GM18858 (cell line): ENCODE results near the gene C2orf69.
"Not testable (repeated sequence)": the region's sequence is repeated elsewhere in the genome, so short reads cannot be mapped to it uniquely, and the experiment has no call there.

Source experiments
- ATAC-seq: cut with Tn5 transposase; IDR thresholded peaks from one replicate; pipeline ENCODE4 v1.9.1; 2021; ENCODE audit not compliant: unreplicated experiment

Gene C2orf69

GRCh38 chr2:199911052-199911876, at the start of gene C2orf69:
Gene C2orf69 (plus strand): TSS chr2:199911293. CDS start chr2:199911439, 146 bp downstream.
- ATAC-seq = peak; percentile 77

GRCh38 chr2:199862788-199863187, 48.3 kb upstream of the C2orf69 start:
- no peak for ATAC-seq

GRCh38 chr2:199865905-199866304, 45.2 kb upstream of the C2orf69 start:
- ATAC-seq = no peak

GRCh38 chr2:199868431-199869226, 42.5 kb upstream of the C2orf69 start:
- ATAC-seq = no peak

- ATAC-seq = no peak
These were observed 41.9 kb upstream of the C2orf69 start for GRCh38 chr2:199869227-199869541.

- no peak for ATAC-seq
These were observed 41.4 kb upstream of the C2orf69 start for GRCh38 chr2:199869653-199870052.

GRCh38 chr2:199870581-199870980, 40.5 kb upstream of the C2orf69 start:
- ATAC-seq = no peak

GRCh38 chr2:199874209-199874608, 36.9 kb upstream of the C2orf69 start:
- ATAC-seq = no peak

GRCh38 chr2:199875400-199875799, 35.7 kb upstream of the C2orf69 start:
- ATAC-seq = no peak

GRCh38 chr2:199882667-199883066, 28.4 kb upstream of the C2orf69 start:
- ATAC-seq = no peak

- ATAC-seq = no peak
These were observed 27.4 kb upstream of the C2orf69 start for GRCh38 chr2:199883474-199884212.

GRCh38 chr2:199895406-199895805, 15.7 kb upstream of the C2orf69 start:
- ATAC-seq = no peak

GRCh38 chr2:199896617-199897016, 14.5 kb upstream of the C2orf69 start:
- ATAC-seq = no peak

- no peak for ATAC-seq
These were observed 9.2 kb upstream of the C2orf69 start for GRCh38 chr2:199901942-199902341.

GRCh38 chr2:199902486-199903110, 8.5 kb upstream of the C2orf69 start:
- no peak for ATAC-seq

GRCh38 chr2:199903111-199903510, 8.0 kb upstream of the C2orf69 start:
- no peak for ATAC-seq

GRCh38 chr2:199907008-199907714, 3.9 kb upstream of the C2orf69 start:
- no peak for ATAC-seq

GRCh38 chr2:199910338-199911051, 598 bp upstream of the C2orf69 start:
- ATAC-seq = no peak

- ATAC-seq = no peak
These were observed 726 bp downstream of the C2orf69 start for GRCh38 chr2:199911877-199912161.

- not testable (repeated sequence) for ATAC-seq
These were observed 1.5 kb downstream of the C2orf69 start for GRCh38 chr2:199912553-199913114.
